GM19238 (cell line): ENCODE data around the gene MOB2.

ENCODE experiments used
- DNase-seq: peaks from one replicate; pipeline ENCODE4 v3.0.0; 2011; ENCODE audit warnings: low spot score; ENCODE audit not compliant: insufficient read length

Gene MOB2

GRCh38 chr11:1472180-1473005 lies 14.2 kb downstream of the MOB2 start:
- DNase-seq, result no peak

- DNase-seq, result no peak
Measured at GRCh38 chr11:1471736-1472135, 14.8 kb downstream of the MOB2 start.

- DNase-seq, result no peak
Measured at GRCh38 chr11:1470681-1471611, 15.6 kb downstream of the MOB2 start.

GRCh38 chr11:1469911-1470680 lies 16.5 kb downstream of the MOB2 start:
- no peak for DNase-seq

- DNase-seq, result no peak
Measured at GRCh38 chr11:1469287-1469910, 17.2 kb downstream of the MOB2 start.

- DNase-seq, result no peak
Measured at GRCh38 chr11:1468473-1469066, 18.0 kb downstream of the MOB2 start.

GRCh38 chr11:1468002-1468401 lies 18.6 kb downstream of the MOB2 start:
- DNase-seq, result no peak

- no peak for DNase-seq
Measured at GRCh38 chr11:1467270-1467669, 19.3 kb downstream of the MOB2 start.

- no peak for DNase-seq
Measured at GRCh38 chr11:1466784-1467183, 19.8 kb downstream of the MOB2 start.

- DNase-seq, result no peak
Measured at GRCh38 chr11:1463056-1463455, 23.5 kb downstream of the MOB2 start.

- DNase-seq, result no peak
Measured at GRCh38 chr11:1462698-1462975, 23.9 kb downstream of the MOB2 start.

GRCh38 chr11:1461826-1462697 lies 24.5 kb downstream of the MOB2 start:
- no peak for DNase-seq

GRCh38 chr11:1460986-1461825 lies 25.4 kb downstream of the MOB2 start:
- DNase-seq, result no peak

- no peak for DNase-seq
Measured at GRCh38 chr11:1460396-1460985, 26.1 kb downstream of the MOB2 start.

GRCh38 chr11:1459764-1460395 lies 26.7 kb downstream of the MOB2 start:
- no peak for DNase-seq

GRCh38 chr11:1459219-1459575 lies 27.4 kb downstream of the MOB2 start:
- no peak for DNase-seq

GRCh38 chr11:1458340-1459218 lies 28.0 kb downstream of the MOB2 start:
- no peak for DNase-seq
